Testis (tissue), 3 donors: ENCODE data around the gene BCL11A. TPM values are rescaled to one million over a fixed set of nuclear protein-coding genes. Genes with fewer than 3 reads are reported as not detected.

Experiments used
- DNase-seq: peaks from one replicate; pipeline ENCODE4 v3.0.0-alpha.2; 2019
- H3K27ac ChIP-seq, 2 donors: fragments of 200-600 bp; sonication (generic); one replicate each; pipeline ENCODE4 v1.5.1; 2019
- H3K27me3 ChIP-seq: fragments of 200-600 bp; sonication (generic); one replicate; pipeline ENCODE4 v1.5.1; 2019
- H3K36me3 ChIP-seq: fragments of 200-600 bp; sonication (generic); one replicate; pipeline ENCODE4 v1.5.1; 2017; ENCODE audit warnings: low read depth; ENCODE audit errors: missing control alignments
- H3K4me1 ChIP-seq: fragments of 200-600 bp; sonication (generic); one replicate; pipeline ENCODE4 v1.5.1; 2019
- H3K4me3 ChIP-seq, 2 donors: fragments of 200-600 bp; sonication (generic); one replicate each; pipeline ENCODE4 v1.5.1; 2017 to 2019
- H3K9me3 ChIP-seq: fragments of 200-600 bp; sonication (generic); one replicate; pipeline ENCODE4 v1.5.1; 2017
- POLR2A ChIP-seq: fragments of 450-650 bp; IDR thresholded peaks from one replicate; pipeline ENCODE4 v1.6.1; 2017; ENCODE audit warnings: antibody characterized with exemption, mild to moderate bottlenecking, moderate library complexity
- WGBS, 2 donors: methylation state at CpG; one replicate each; pipeline ENCODE4 v1.1.5; 2018; 5-methylcytosine and 5-hydroxymethylcytosine counted together
- intact Hi-C: fragments of 100-400 bp; cut with DNase I; formaldehyde crosslinking; loops from one replicate; pipeline ENCODE4 v1.15.1; 2023; ENCODE audit warnings: low total_unique reads
- polyA plus RNA-seq: library from polyadenylated mRNA; stranded (reverse); fragments of 350-450 nt; fragmentation: Illumina TruSeq; extraction: RNeasy Lipid Tissue Mini Kit (QIAGEN cat#74804); gene quantifications from one replicate; pipeline ENCODE4 v1.2.3, GENCODE V29; 2014; ENCODE audit warnings: low read depth, low replicate concordance; ENCODE audit not compliant: insufficient read depth
- total RNA-seq, 2 donors: library from RNA; depleted of rRNA; stranded (reverse); fragments of >200 nt; gene quantifications; one replicate each; pipeline ENCODE4 v1.2.3, GENCODE V29; 2016
- TF ChIP-seq, protein P1 (sequence below), 3 experiments: fragments of 450-650 bp in 2 of 3; fragments of 200-600 bp in 1 of 3; sonication (generic) in 1 of 3; IDR thresholded peaks; one replicate each; pipeline ENCODE4 v1.5.1; 2016 to 2019; ENCODE audit warnings: antibody characterized with exemption in 3 of 3, mild to moderate bottlenecking in 2 of 3, moderate library complexity in 1 of 3

Gene BCL11A
- total and polyA plus RNA-seq, 3 donors from 2014 or later: 4.1 to 11.6 (median 5.1) TPM

DNA sequence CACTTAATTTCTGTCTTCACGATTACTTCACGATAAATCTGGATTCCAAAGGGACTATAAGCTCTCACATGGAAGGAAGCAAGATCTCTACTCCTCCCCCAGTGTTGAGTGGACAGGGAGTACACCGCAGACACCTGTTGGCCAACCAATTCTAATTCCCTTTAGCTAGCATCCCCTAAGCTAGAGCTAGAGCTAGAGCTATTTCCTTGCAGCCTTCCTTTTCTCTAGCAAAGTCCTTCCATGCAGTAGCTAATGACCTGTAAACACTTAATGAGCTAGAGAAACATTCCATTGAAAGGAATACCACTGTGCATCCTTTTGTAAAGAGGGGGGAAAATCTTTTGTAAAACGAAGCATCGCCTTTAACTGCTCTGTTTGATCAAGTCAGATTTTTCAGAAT is 56.5 kb downstream of the BCL11A start:
- intact Hi-C loops: no loop called here
- no peak overlapping the region for H3K4me3 ChIP-seq
- no peak for DNase-seq
- H3K4me1 ChIP-seq: no peaks in the 10 kb centered on the region
- no peaks in the 10 kb centered on the region for H3K9me3 ChIP-seq
- WGBS, 2 donors: 86 to 90% methylated on average over 5 of the region's 5 CpGs
- no peak for TF ChIP-seq POLR2A
- TF ChIP-seq, protein P1, sequence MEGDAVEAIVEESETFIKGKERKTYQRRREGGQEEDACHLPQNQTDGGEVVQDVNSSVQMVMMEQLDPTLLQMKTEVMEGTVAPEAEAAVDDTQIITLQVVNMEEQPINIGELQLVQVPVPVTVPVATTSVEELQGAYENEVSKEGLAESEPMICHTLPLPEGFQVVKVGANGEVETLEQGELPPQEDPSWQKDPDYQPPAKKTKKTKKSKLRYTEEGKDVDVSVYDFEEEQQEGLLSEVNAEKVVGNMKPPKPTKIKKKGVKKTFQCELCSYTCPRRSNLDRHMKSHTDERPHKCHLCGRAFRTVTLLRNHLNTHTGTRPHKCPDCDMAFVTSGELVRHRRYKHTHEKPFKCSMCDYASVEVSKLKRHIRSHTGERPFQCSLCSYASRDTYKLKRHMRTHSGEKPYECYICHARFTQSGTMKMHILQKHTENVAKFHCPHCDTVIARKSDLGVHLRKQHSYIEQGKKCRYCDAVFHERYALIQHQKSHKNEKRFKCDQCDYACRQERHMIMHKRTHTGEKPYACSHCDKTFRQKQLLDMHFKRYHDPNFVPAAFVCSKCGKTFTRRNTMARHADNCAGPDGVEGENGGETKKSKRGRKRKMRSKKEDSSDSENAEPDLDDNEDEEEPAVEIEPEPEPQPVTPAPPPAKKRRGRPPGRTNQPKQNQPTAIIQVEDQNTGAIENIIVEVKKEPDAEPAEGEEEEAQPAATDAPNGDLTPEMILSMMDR (IDR thresholded peaks at IDR 0.05): no peak
- no peaks in the 10 kb centered on the region for H3K27me3 ChIP-seq
- H3K27ac ChIP-seq: no peak overlapping the region
- no peaks in the 10 kb centered on the region for H3K36me3 ChIP-seq

DNA sequence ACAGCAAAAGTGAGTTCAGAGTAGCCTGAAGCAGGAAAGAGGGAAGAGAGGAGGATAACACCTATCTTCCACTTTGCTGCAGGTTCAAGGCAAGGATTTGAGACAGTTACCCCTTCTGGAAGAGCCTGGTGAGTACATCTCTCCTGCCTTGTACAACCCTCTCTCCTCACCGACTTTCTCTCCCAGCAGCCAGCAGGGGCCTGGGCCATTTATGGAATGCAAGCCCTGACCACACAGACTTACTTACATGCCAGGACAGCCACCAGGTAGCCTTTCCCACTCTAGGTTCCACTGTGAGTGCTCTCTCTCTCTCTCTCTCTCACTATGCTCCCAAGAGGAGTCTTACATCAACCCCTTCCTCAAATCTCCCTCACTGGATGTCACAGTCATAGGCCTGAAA is 57.0 kb downstream of the BCL11A start:
- no peak for DNase-seq
- TF ChIP-seq, protein P1 (IDR thresholded peaks at IDR 0.05): no peak
- TF ChIP-seq POLR2A: no peak
- H3K4me1 ChIP-seq: no peaks in the 10 kb centered on the region
- no peak overlapping the region for H3K4me3 ChIP-seq
- H3K9me3 ChIP-seq: no peaks in the 10 kb centered on the region
- 83 to 100% methylated on average over 1 of the region's 1 CpG for WGBS, 2 donors
- H3K27me3 ChIP-seq: no peaks in the 10 kb centered on the region
- no peak overlapping the region for H3K27ac ChIP-seq
- H3K36me3 ChIP-seq: no peaks in the 10 kb centered on the region
- intact Hi-C loops: no loop called here

DNA sequence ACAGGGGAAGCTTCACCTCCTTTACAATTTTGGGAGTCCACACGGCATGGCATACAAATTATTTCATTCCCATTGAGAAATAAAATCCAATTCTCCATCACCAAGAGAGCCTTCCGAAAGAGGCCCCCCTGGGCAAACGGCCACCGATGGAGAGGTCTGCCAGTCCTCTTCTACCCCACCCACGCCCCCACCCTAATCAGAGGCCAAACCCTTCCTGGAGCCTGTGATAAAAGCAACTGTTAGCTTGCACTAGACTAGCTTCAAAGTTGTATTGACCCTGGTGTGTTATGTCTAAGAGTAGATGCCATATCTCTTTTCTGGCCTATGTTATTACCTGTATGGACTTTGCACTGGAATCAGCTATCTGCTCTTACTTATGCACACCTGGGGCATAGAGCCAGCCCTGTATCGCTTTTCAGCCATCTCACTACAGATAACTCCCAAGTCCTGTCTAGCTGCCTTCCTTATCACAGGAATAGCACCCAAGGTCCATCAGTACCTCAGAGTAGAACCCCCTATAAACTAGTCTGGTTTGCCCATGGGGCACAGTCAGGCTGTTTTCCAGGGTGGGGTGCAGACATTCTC is 58.3 kb downstream of the BCL11A start:
- TF ChIP-seq POLR2A: no peak
- TF ChIP-seq, protein P1 (IDR thresholded peaks at IDR 0.05): no peak
- intact Hi-C loops: no loop called here

DNA sequence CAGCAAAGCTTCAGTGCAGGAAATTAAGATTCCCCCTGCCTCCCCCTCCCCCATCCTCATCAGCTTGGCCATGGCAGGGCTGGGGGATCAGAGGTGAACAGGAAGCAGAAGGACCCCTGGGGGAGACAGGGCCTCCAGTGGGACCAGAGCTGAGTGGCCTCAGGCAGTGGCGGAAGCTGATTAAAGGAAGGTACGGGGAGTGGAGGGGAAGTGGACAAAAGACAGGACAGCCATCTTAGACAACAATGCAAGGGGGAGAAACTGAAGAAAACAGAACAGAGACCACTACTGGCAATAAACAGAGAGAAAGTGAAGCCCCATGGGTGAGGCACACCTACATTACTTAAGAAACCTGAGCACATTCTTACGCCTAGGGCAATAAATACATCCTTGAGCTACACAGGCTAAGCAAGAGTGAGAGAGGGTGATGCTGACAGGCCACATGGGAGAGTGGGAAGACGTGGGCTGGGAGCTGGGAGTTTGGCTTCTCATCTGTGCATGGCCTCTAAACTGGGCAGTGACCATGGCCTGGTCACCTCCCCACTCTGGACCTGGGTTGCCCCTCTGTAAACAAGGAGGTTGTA is 59.6 kb downstream of the BCL11A start:
- H3K4me1 ChIP-seq: no peaks in the 10 kb centered on the region
- H3K36me3 ChIP-seq: no peaks in the 10 kb centered on the region
- 87 to 92% methylated on average over 4 of the region's 4 CpGs for WGBS, 2 donors
- no peak overlapping the region for H3K27ac ChIP-seq
- no peak overlapping the region for H3K4me3 ChIP-seq
- no peaks in the 10 kb centered on the region for H3K9me3 ChIP-seq
- H3K27me3 ChIP-seq: no peaks in the 10 kb centered on the region
- no peak for TF ChIP-seq POLR2A
- TF ChIP-seq, protein P1 (IDR thresholded peaks at IDR 0.05): no peak
- DNase-seq: no peak
- intact Hi-C loops: no loop called here

More for the DNA sequence above, 58.3 kb downstream of the BCL11A start:
- no peaks in the 10 kb centered on the region for H3K36me3 ChIP-seq
- H3K27ac ChIP-seq: no peak overlapping the region
- 76 to 81% methylated on average over 6 of the region's 6 CpGs for WGBS, 2 donors
- H3K4me1 ChIP-seq: no peaks in the 10 kb centered on the region
- no peak overlapping the region for H3K4me3 ChIP-seq
- DNase-seq: no peak
- no peaks in the 10 kb centered on the region for H3K9me3 ChIP-seq
- no peaks in the 10 kb centered on the region for H3K27me3 ChIP-seq

DNA sequence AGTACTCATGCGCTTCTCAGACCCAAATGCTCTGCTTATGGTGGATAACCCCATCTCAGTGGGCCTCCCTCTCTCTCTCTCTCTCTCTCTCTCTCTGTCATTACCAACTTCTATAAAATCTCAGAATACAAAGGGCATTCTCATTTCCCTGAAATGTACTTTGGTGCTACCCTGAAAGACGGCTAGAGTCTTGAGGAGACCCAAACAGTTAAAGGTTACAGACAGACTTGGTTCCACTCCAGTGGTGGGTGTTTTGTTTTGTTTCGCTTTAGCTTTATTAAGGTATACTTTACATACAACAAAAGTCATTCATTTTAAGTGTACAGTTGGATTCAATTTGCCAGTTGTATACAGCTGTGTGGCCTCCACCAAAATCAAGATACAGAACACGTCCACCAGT is 60.9 kb downstream of the BCL11A start:
- DNase-seq: no peak
- Histone ChIP-seq H3K4me1 (no peaks in the 10 kb centered on the region), H3K36me3 (no peaks in the 10 kb centered on the region), H3K4me3 (no peak overlapping the region), H3K27me3 (no peaks in the 10 kb centered on the region), H3K27ac (no peak overlapping the region), H3K9me3 (no peaks in the 10 kb centered on the region)
- 89 to 91% methylated on average over 4 of the region's 4 CpGs for WGBS, 2 donors
- intact Hi-C loops: no loop called here
- TF ChIP-seq, protein P1 (IDR thresholded peaks at IDR 0.05): no peak
- no peak for TF ChIP-seq POLR2A
